ENCODE results near the gene FAF1. TPM values are rescaled to one million over a fixed set of nuclear protein-coding genes. Genes with fewer than 3 reads are reported as not detected.

The FAF1 gene
- total RNA-seq, 4 donors from 2014 or later = 36.9 to 77.6 (median 48.3) TPM

- Histone ChIP-seq H3K4me3 (no peak overlapping the region), H3K27ac (no peak overlapping the region), H3K4me1 (peaks cover 0 to 47% (median 7%) of the 10 kb centered on the region in 4 donors), H3K27me3 (peaks cover 0 to 60% of the 10 kb centered on the region in 2 donors), H3K9me3 (peaks cover 0 to 7% (median 2%) of the 10 kb centered on the region in 4 donors), H3K36me3 (no peaks in the 10 kb centered on the region)
- TF ChIP-seq CTCF (IDR thresholded peaks at IDR 0.05) (no peak), POLR2A (IDR thresholded peaks at IDR 0.05) (no peak)
- DNase-seq = no peak
Measured at GRCh38 chr1:50416553-50417453, 543.3 kb downstream of the FAF1 start.

- peaks cover 0 to 42% (median 6%) of the 10 kb centered on the region in 4 donors for H3K4me1 ChIP-seq
- peaks cover 0 to 55% of the 10 kb centered on the region in 2 donors for H3K27me3 ChIP-seq
- no peak overlapping the region for H3K27ac ChIP-seq
- no peaks in the 10 kb centered on the region for H3K36me3 ChIP-seq
- no peak for DNase-seq
- no peak overlapping the region for H3K4me3 ChIP-seq
- peaks cover 0 to 7% (median 2%) of the 10 kb centered on the region in 4 donors for H3K9me3 ChIP-seq
- TF ChIP-seq POLR2A (IDR thresholded peaks at IDR 0.05) = no peak
Measured at GRCh38 chr1:50416150-50416527, 543.9 kb downstream of the FAF1 start.

- TF ChIP-seq CTCF (IDR thresholded peaks at IDR 0.05) (no peak), POLR2A (IDR thresholded peaks at IDR 0.05) (no peak)
- peaks cover 0 to 36% (median 5%) of the 10 kb centered on the region in 4 donors for H3K4me1 ChIP-seq
- no peak overlapping the region for H3K27ac ChIP-seq
- peaks cover 0 to 49% of the 10 kb centered on the region in 2 donors for H3K27me3 ChIP-seq
- DNase-seq = no peak
- H3K9me3 ChIP-seq = peaks cover 0 to 7% (median 2%) of the 10 kb centered on the region in 4 donors
- no peak overlapping the region for H3K4me3 ChIP-seq
- no peaks in the 10 kb centered on the region for H3K36me3 ChIP-seq
Measured at GRCh38 chr1:50415235-50416149, 544.6 kb downstream of the FAF1 start.

- H3K27me3 ChIP-seq = peaks cover 0 to 48% of the 10 kb centered on the region in 2 donors
- no peak overlapping the region for H3K27ac ChIP-seq
- no peak overlapping the region for H3K4me3 ChIP-seq
- H3K4me1 ChIP-seq = peaks cover 0 to 35% (median 5%) of the 10 kb centered on the region in 4 donors
- no peak for DNase-seq
- no peaks in the 10 kb centered on the region for H3K36me3 ChIP-seq
- no peak for TF ChIP-seq POLR2A (IDR thresholded peaks at IDR 0.05)
- no peak for TF ChIP-seq CTCF (IDR thresholded peaks at IDR 0.05)
- H3K9me3 ChIP-seq = peaks cover 0 to 7% (median 2%) of the 10 kb centered on the region in 4 donors
Measured at GRCh38 chr1:50414853-50415234, 545.2 kb downstream of the FAF1 start.

- TF ChIP-seq POLR2A (IDR thresholded peaks at IDR 0.05) (no peak), CTCF (IDR thresholded peaks at IDR 0.05) (no peak)
- Histone ChIP-seq H3K27me3 (peaks cover 0 to 30% of the 10 kb centered on the region in 2 donors), H3K36me3 (no peaks in the 10 kb centered on the region), H3K4me1 (peaks cover 0 to 19% (median 0%) of the 10 kb centered on the region in 4 donors), H3K4me3 (no peak overlapping the region), H3K27ac (no peak overlapping the region), H3K9me3 (peaks cover 0 to 7% (median 2%) of the 10 kb centered on the region in 4 donors)
- DNase-seq = no peak
Measured at GRCh38 chr1:50412813-50413476, 547.1 kb downstream of the FAF1 start.
